ENCODE results near the gene FBXO8.

- TF ChIP-seq EZH2 (IDR thresholded peaks at IDR 0.05; ENCODE audit: borderline replicate concordance, low read depth, low read length, poor library complexity, severe bottlenecking) (no peak), CTCF (conservative IDR thresholded peaks at IDR 0.05; ENCODE audit: low read depth, low read length) (no peak)
Measured at GRCh38 chr4:174198828-174199227, 84.6 kb downstream of the FBXO8 start.
